H9 (cell line): Measurements from ENCODE around the gene CHSY1. TPM values are rescaled to one million over a fixed set of nuclear protein-coding genes. Genes with fewer than 3 reads are reported as not detected.

Source experiments
- DNase-seq: peaks from one replicate; pipeline ENCODE4 v3.0.0-alpha.2; 2017
- H2AFZ ChIP-seq: one replicate; pipeline ENCODE4 v1.6.1; 2013; ENCODE audit warnings: mild to moderate bottlenecking, low read length, control low read depth, moderate library complexity
- H2AK5ac ChIP-seq: 2 replicates; pipeline ENCODE4 v1.6.1; 2013; ENCODE audit warnings: low read length, control low read depth, mixed read lengths; ENCODE audit not compliant: insufficient read length
- H2BK120ac ChIP-seq: one replicate; pipeline ENCODE4 v1.6.1; 2013; ENCODE audit warnings: low read depth, mild to moderate bottlenecking, low read length, control low read depth, inconsistent platforms; ENCODE audit not compliant: poor library complexity, severe bottlenecking
- H2BK12ac ChIP-seq: 2 replicates; pipeline ENCODE4 v1.6.1; 2013; ENCODE audit warnings: low read length, control low read depth, mixed read lengths, low read depth; ENCODE audit not compliant: insufficient read length
- H2BK15ac ChIP-seq: 2 replicates; pipeline ENCODE4 v1.6.1; 2013; ENCODE audit warnings: low read depth, low read length, control low read depth
- H2BK20ac ChIP-seq: one replicate; pipeline ENCODE4 v1.6.1; 2013; ENCODE audit warnings: low read depth, mild to moderate bottlenecking, low read length, control low read depth, inconsistent platforms; ENCODE audit not compliant: poor library complexity, severe bottlenecking
- H2BK5ac ChIP-seq: 2 replicates; pipeline ENCODE4 v1.6.1; 2013; ENCODE audit warnings: low read length, control low read depth, mixed read lengths; ENCODE audit not compliant: insufficient read length
- H3K14ac ChIP-seq: 2 replicates; pipeline ENCODE4 v1.6.1; 2013; ENCODE audit warnings: low read length, control low read depth; ENCODE audit not compliant: insufficient read depth
- H3K18ac ChIP-seq: 2 replicates; pipeline ENCODE4 v1.6.1; 2013; ENCODE audit warnings: low read depth, mild to moderate bottlenecking, mixed read lengths, low read length, control low read depth; ENCODE audit not compliant: insufficient read length
- H3K23ac ChIP-seq: 2 replicates; pipeline ENCODE4 v1.6.1; 2013; ENCODE audit warnings: low read length, control low read depth, mixed read lengths, low read depth; ENCODE audit not compliant: insufficient read length
- H3K23me2 ChIP-seq: 2 replicates; pipeline ENCODE4 v1.6.1; 2013; ENCODE audit warnings: low read depth, mild to moderate bottlenecking, mixed read lengths, low read length, control low read depth; ENCODE audit not compliant: insufficient read length, poor library complexity, severe bottlenecking
- H3K27ac ChIP-seq: 2 replicates; pipeline ENCODE4 v1.5.1; 2013; ENCODE audit warnings: low read length, control low read depth, mixed read lengths, low read depth; ENCODE audit not compliant: insufficient read length
- H3K27me3 ChIP-seq: 2 replicates; pipeline ENCODE4 v1.6.1; 2013; ENCODE audit warnings: low read length, control low read depth, inconsistent platforms; ENCODE audit not compliant: insufficient read depth
- H3K4ac ChIP-seq: 2 replicates; pipeline ENCODE4 v1.6.1; 2013; ENCODE audit warnings: low read depth, mild to moderate bottlenecking, control low read depth, inconsistent platforms, low read length, moderate library complexity
- H3K4me1 ChIP-seq: 2 replicates; pipeline ENCODE4 v1.6.1; 2013; ENCODE audit warnings: low read length, control low read depth, inconsistent platforms; ENCODE audit not compliant: insufficient read depth
- H3K4me2 ChIP-seq: 2 replicates; pipeline ENCODE4 v1.6.1; 2013; ENCODE audit warnings: low read length, control low read depth, mixed read lengths; ENCODE audit not compliant: insufficient read length, insufficient read depth
- H3K56ac ChIP-seq: 2 replicates; pipeline ENCODE4 v1.6.1; 2013; ENCODE audit warnings: low read depth, mild to moderate bottlenecking, mixed read lengths, low read length, control low read depth; ENCODE audit not compliant: insufficient read length
- H3K79me1 ChIP-seq: 2 replicates; pipeline ENCODE4 v1.6.1; 2013; ENCODE audit warnings: low read depth, mild to moderate bottlenecking, moderate library complexity, low read length, control low read depth, inconsistent platforms; ENCODE audit not compliant: insufficient read depth, poor library complexity, severe bottlenecking
- H3K79me2 ChIP-seq: 2 replicates; pipeline ENCODE4 v1.6.1; 2013; ENCODE audit warnings: low read length, control low read depth, inconsistent platforms; ENCODE audit not compliant: insufficient read depth
- H3K9ac ChIP-seq: 2 replicates; pipeline ENCODE4 v1.6.1; 2013; ENCODE audit warnings: low read length, control low read depth, mixed read lengths; ENCODE audit not compliant: insufficient read length; ENCODE audit errors: extremely low read depth
- H3K9me3 ChIP-seq: one replicate; pipeline ENCODE4 v1.6.1; 2013; ENCODE audit warnings: low read depth, low read length, inconsistent platforms; ENCODE audit not compliant: control insufficient read depth
- H3T11ph ChIP-seq: one replicate; pipeline ENCODE4 v1.6.1; 2013; ENCODE audit warnings: mild to moderate bottlenecking, low read length, control low read depth, inconsistent platforms
- H4K20me1 ChIP-seq: one replicate; pipeline ENCODE4 v1.6.1; 2013; ENCODE audit not compliant: control insufficient read depth, insufficient read length, insufficient read depth
- H4K5ac ChIP-seq: 2 replicates; pipeline ENCODE4 v1.6.1; 2013; ENCODE audit warnings: low read depth, mild to moderate bottlenecking, mixed read lengths, low read length, control low read depth; ENCODE audit not compliant: insufficient read length
- H4K8ac ChIP-seq: replicated peaks from 2 replicates; pipeline ENCODE4 v1.6.1; 2013; ENCODE audit warnings: low read length, control low read depth, mixed read lengths, low read depth; ENCODE audit not compliant: insufficient read length
- H4K91ac ChIP-seq: 2 replicates; pipeline ENCODE4 v1.6.1; 2013; ENCODE audit warnings: low read depth, mild to moderate bottlenecking, moderate library complexity, mixed read lengths, low read length, control low read depth; ENCODE audit not compliant: insufficient read length
- H3K27ac Mint-ChIP-seq, 3 experiments: 2 replicates in 2 of 3; 3 replicates in 1 of 3; pipeline ENCODE4 v1.8.0; 2020 to 2021; ENCODE audit warnings: mixed read lengths in 3 of 3, mild to moderate bottlenecking in 1 of 3, moderate library complexity in 1 of 3
- H3K27me3 Mint-ChIP-seq: 2 replicates; pipeline ENCODE4 v1.8.0; 2021; ENCODE audit warnings: low read depth, mild to moderate bottlenecking, moderate library complexity, mixed read lengths
- H3K36me3 Mint-ChIP-seq, 3 experiments: 2 replicates in 2 of 3; 3 replicates in 1 of 3; pipeline ENCODE4 v1.8.0; 2020 to 2021; ENCODE audit warnings: low read depth in 3 of 3, mixed read lengths in 3 of 3; ENCODE audit not compliant: insufficient read depth in 1 of 3
- H3K4me1 Mint-ChIP-seq, 2 experiments: 2 replicates each; pipeline ENCODE4 v1.8.0; 2020; ENCODE audit warnings: mixed read lengths in 2 of 2
- H3K4me3 Mint-ChIP-seq, 2 experiments: 2 replicates in 1 of 2; 3 replicates in 1 of 2; pipeline ENCODE4 v1.8.0; 2020 to 2021; ENCODE audit warnings: mild to moderate bottlenecking in 2 of 2, mixed read lengths in 2 of 2, moderate library complexity in 1 of 2
- H3K9me3 Mint-ChIP-seq, 2 experiments: 2 replicates in 1 of 2; 3 replicates in 1 of 2; pipeline ENCODE4 v1.8.0; 2020; ENCODE audit warnings: mild to moderate bottlenecking in 2 of 2, mixed read lengths in 2 of 2, moderate library complexity in 1 of 2
- CTCF ChIP-seq: fragments of 200-600 bp; sonication (generic); conservative IDR thresholded peaks from 3 replicates; pipeline ENCODE4 v1.8.0; 2021; ENCODE audit warnings: antibody characterized with exemption, mild to moderate bottlenecking
- WGBS: extraction: QIAGEN DNeasy Blood & Tissue Kit; methylation state at CpG from one replicate; pipeline ENCODE4 v1.1.7; 2013; ENCODE audit warnings: missing lambda C conversion rate, low lambda C conversion rate, mixed read lengths; ENCODE audit not compliant: insufficient read length; ENCODE audit errors: extremely low coverage; 5-methylcytosine and 5-hydroxymethylcytosine counted together
- total RNA-seq: library from RNA; stranded (reverse); gene quantifications from 2 replicates; pipeline ENCODE4 v1.2.1, GENCODE V29; 2021

CHSY1 gene
- total RNA-seq, 1 experiment from 2014 or later, result 68.3 TPM

GRCh38 chr15:101177866-101178265 lies 74.0 kb downstream of the CHSY1 start:
- Histone ChIP-seq H3K18ac (no peak overlapping the region), H3K23me2 (no peaks in the 10 kb centered on the region), H2AFZ (no peak overlapping the region), H2BK20ac (no peak overlapping the region), H2BK5ac (no peak overlapping the region), H3K4me1 (no peaks in the 10 kb centered on the region), H2BK12ac (no peak overlapping the region), H3K9me3 (no peaks in the 10 kb centered on the region), H3K79me2 (no peaks in the 10 kb centered on the region; the same call in 1 of the 2 replicates), H3K4ac (no peak overlapping the region), H3K14ac (no peak overlapping the region), H4K20me1 (no peaks in the 10 kb centered on the region), H3K79me1 (peaks cover 9% of the 10 kb centered on the region), H3T11ph (no peak overlapping the region), H3K4me2 (no peak overlapping the region), H2AK5ac (no peak overlapping the region), H3K23ac (no peak overlapping the region), H4K8ac (no peak overlapping the region), H4K5ac (no peak overlapping the region), H3K27me3 (no peaks in the 10 kb centered on the region), H4K91ac (no peak overlapping the region), H3K56ac (no peak overlapping the region), H2BK15ac (no peak overlapping the region), H2BK120ac (no peak overlapping the region), H3K27ac (no peak overlapping the region), H3K9ac (no peak overlapping the region)
- no CpG with 5 or more reads among the region's 14 CpGs for WGBS
- Mint-ChIP-seq H3K9me3 (no peaks in the 10 kb centered on the region), H3K27me3 (no peaks in the 10 kb centered on the region; the same call in 1 of the 2 replicates), H3K4me1 (peaks cover 41 to 50% of the 10 kb centered on the region in 2 experiments), H3K4me3 (no peak overlapping the region), H3K36me3 (peaks cover 32 to 67% (median 53%) of the 10 kb centered on the region in 3 experiments), H3K27ac (no peak overlapping the region)
- TF ChIP-seq CTCF, result no peak
- DNase-seq, result no peak
